GM20000 (cell line): Measurements from ENCODE around the gene ELK3.

ENCODE experiments used
- DNase-seq: peaks from one replicate; pipeline ENCODE4 v3.0.0; 2012; ENCODE audit warnings: low spot score
- TF ChIP-seq, protein P1 (sequence below): IDR thresholded peaks from 2 replicates; pipeline ENCODE4 v1.5.1; 2012; ENCODE audit warnings: mild to moderate bottlenecking, control low read depth; ENCODE audit errors: extremely low read depth, missing control alignments

The ELK3 gene

DNA sequence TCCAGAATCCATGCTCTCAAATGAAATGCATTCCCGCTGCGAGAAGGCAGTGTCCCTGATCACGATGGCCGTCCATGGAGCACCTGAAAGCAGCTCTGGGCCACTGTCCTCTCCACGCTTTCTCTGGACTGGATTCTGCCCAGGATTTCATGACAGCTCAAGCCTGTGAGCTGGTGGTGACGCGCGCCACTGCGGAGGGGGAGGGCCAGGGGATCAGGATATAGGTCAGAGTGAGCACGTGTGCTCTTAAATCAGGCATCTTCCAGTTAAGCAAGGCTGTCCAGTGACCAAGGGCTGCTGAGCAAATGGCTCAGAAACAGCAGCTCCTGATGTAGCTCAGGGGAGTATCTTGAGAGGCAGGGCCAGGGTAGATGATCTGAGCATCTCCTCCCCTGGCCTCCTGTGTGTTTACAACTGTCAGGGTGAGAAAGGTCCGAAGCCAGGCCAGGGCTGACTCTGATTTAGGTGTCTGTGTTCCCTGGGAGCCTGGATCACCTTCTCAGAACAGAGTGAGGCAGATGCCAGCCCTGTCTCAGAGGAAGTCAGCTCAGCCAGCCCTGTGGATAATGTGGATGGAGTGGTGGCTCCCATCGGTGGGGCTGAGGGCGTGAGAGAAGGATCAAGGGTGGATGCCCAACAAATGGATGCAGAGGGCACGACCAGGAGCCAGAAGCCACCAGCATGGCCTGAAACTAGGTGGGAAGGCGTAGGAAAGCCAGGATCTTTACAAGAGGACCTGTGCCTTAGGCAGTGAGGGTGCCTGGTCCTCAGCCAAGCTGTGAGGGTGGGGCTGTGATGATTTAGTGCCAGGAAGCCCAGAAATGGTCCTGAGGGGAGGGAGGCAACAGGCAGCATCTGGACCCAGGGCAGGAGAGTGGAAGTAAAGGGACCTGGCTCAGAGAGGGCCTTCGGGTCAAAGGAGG lies 55.3 kb downstream of the ELK3 start:
- no peak for DNase-seq
- TF ChIP-seq, protein P1, sequence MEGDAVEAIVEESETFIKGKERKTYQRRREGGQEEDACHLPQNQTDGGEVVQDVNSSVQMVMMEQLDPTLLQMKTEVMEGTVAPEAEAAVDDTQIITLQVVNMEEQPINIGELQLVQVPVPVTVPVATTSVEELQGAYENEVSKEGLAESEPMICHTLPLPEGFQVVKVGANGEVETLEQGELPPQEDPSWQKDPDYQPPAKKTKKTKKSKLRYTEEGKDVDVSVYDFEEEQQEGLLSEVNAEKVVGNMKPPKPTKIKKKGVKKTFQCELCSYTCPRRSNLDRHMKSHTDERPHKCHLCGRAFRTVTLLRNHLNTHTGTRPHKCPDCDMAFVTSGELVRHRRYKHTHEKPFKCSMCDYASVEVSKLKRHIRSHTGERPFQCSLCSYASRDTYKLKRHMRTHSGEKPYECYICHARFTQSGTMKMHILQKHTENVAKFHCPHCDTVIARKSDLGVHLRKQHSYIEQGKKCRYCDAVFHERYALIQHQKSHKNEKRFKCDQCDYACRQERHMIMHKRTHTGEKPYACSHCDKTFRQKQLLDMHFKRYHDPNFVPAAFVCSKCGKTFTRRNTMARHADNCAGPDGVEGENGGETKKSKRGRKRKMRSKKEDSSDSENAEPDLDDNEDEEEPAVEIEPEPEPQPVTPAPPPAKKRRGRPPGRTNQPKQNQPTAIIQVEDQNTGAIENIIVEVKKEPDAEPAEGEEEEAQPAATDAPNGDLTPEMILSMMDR: no peak

DNA sequence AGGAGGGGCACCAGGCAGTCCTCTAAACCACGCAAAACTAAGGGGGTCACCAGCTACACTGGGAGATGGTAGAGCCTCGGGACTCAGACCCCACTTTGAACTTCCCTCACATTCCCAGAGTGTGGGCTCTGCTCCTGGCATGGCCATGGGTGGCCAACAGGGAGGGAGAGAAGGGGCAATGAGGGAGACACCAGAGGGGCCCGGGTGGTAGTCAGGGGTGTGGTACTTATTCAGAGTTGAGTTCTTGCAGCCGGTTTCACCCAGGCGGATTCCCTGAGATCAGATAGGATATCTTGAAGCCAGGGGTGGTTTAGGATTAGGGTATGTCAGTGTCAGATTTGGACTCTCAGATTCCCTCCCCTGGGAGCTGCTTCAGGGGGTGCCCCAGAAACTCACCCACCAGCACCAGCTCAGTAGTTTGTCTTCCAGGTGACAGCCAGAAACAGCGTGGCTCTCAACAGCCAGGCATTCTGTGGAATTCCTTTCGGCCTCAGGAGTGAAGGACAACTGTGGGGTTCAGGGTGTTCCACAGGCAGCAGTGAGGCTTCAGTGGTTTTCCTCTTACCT lies 56.0 kb downstream of the ELK3 start:
- DNase-seq: no peak

DNA sequence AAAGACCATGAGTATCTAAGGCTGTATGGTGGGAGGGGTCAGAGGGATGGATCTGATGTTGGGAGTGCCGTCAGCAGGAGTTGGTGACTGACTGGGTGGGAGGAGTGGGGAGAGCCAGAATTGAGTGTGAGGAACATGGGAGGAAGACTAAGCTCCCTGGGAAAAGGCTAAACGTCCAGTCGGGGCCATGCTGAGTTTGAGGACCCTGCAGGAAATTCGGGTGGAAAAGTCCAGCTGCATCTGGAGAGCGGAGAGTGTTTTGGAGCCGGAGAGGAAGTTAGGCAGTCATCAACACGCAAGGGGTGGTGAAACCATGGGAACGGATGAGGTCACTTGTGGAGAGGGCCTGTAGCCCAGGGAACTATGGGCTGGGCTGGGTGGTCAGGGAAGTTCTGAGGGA lies 60.9 kb downstream of the ELK3 start:
- no peak for DNase-seq
- TF ChIP-seq, protein P1: no peak

More for the DNA sequence above, 56.0 kb downstream of the ELK3 start:
- TF ChIP-seq, protein P1: no peak

DNA sequence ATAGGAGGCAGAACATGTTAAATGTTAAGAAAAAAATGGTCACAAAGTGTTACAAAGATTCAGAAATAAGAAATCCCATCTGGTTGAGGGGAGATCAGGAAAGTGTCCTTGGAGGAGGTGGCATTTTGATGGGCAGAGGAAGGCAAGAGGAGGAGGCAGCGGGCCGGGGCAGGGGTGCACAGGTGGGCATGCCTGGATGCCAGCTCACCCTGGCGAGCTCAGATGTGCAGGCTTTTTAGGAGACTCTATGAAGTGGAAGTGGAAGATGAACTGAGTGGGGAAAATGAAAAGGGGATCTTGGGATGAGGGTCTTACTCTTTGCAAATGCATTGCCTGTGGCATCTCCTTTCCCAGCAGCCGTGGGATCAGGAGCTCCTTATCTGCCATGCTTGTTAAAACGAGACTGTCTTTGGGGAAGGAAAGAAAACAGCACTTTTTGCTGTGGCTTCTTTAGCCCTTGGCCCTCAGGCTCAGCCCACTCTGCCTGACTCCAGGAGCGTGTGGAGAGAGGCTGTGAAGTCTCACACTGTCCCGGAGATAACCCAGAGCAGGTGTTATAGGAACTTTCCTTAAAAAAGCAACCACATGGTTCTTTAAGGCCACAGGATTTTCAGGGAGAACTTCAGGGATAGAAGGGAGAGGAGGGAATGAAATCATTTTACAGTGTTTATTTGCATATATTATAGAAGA lies 62.6 kb downstream of the ELK3 start:
- TF ChIP-seq, protein P1: no peak
- DNase-seq: no peak

DNA sequence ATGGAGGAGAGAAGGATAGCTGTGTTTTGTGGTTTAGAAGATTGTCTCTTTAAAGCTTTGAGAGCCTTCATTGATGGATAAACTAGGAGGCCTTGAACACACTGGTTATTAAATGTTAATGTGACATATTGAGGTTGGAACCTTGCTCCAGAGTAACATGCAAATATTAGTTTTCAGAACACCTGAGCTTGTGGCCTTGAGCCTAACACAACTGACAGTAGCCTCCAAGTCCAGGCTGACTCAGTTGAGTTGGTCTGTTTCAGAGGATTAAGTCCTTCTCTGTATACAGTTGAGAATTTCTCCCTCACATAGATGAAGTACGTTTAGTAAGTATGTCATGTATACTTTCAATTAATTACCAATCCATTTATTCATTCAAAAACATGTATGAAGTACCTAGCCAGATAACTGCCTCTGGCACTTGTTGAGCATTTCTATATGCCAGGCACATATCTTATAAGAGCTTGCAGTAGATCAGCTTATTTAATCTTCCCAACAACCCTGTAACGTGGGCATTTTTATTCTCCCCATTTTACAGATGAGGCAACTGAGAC lies 63.5 kb downstream of the ELK3 start:
- TF ChIP-seq, protein P1: no peak
- DNase-seq: no peak

DNA sequence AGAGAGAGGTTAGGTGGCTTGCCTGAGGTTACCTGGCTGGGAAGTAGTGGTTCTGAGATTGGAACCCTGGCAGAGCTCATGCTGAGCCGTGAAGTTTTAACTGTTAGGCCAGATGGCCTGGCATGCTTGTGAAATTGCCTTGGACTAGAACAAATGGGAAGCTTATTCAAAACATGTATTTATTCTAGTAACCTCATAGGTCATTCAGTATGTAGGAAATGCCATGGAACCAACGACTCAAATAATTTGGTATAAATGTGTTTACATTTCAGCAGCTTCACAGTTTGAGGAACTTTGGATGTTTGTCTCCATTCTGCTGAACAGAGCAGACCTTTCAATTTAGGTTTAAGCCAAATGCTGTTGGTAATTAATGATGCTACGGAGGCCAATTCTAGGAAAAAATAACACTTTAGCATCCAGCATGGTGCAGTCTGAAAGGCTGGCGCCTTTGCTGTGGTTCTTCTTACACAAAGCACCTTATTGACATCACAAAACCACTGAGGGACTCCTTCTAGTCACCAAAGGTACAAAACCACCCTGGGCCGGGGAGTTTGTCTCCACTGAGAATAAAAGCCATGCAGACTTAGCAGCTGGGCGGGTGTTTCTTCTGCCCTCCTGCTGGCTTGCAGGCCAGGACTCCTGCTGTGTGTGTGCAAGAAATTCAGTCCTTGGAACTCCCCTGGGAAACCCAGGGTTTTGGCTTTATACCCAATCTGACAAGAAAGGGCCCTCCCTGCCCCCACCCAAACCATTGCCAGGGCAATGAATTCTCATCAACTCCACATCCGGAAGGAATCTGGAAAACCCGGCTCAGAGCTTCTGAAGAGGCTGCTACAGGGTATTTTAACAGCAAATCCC lies 64.2 kb downstream of the ELK3 start:
- DNase-seq: no peak
- TF ChIP-seq, protein P1: no peak
